ENCODE results near the gene MRPS22.
"Not testable (repeated sequence)": the region's sequence is repeated elsewhere in the genome, so short reads cannot be mapped to it uniquely, and the experiment has no call there.

The MRPS22 gene

DNA sequence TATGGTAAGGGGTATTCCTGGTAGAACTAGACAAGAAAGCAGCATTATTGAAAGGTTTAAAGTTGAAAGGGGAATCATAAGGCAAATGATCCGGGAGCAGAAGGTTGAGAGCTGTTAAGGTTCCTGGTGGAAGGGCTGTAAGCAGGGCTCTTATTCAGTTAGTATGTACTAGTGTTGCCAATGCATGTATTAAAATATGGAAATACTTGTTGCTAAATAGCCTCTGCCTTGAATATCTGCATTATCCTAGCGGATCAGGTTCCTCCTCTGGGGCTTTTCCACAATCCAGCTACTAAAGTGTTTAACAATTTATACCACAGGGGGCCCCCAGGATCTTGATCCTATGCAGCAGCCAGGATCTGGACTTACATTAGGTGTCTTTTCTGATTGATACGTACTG lies 52.9 kb downstream of the MRPS22 start:
- DNase-seq (ENCODE audit: low read depth), result no peak

- not testable (repeated sequence) for DNase-seq (ENCODE audit: low read depth)
These were observed 57.3 kb downstream of the MRPS22 start for GRCh38 chr3:139401155-139401554.

Measured in ELR (cell line).